IPS-20b (cell line): ENCODE measurements around the gene REM2.
"Not testable (repeated sequence)": the region's sequence is repeated elsewhere in the genome, so short reads cannot be mapped to it uniquely, and the experiment has no call there.

ENCODE experiments used
- H3K27ac ChIP-seq: one replicate; pipeline ENCODE4 v1.5.1; 2013; ENCODE audit warnings: low read length
- H3K27me3 ChIP-seq: 2 replicates; pipeline ENCODE4 v1.6.1; 2013; ENCODE audit warnings: mild to moderate bottlenecking, low read length, inconsistent platforms; ENCODE audit not compliant: insufficient read depth
- H3K36me3 ChIP-seq: 2 replicates; pipeline ENCODE4 v1.6.1; 2013; ENCODE audit warnings: low read depth, mild to moderate bottlenecking, inconsistent platforms, low read length, moderate library complexity; ENCODE audit not compliant: insufficient read depth
- H3K4me1 ChIP-seq: 2 replicates; pipeline ENCODE4 v1.6.1; 2013; ENCODE audit warnings: mild to moderate bottlenecking, control low read depth, inconsistent platforms, low read length, moderate library complexity; ENCODE audit not compliant: insufficient read depth
- H3K4me3 ChIP-seq: 2 replicates; pipeline ENCODE4 v1.5.1; 2013; ENCODE audit warnings: mild to moderate bottlenecking, low read length, inconsistent platforms
- H3K9ac ChIP-seq: 2 replicates; pipeline ENCODE4 v1.6.1; 2013; ENCODE audit warnings: low read depth, mild to moderate bottlenecking, inconsistent platforms, low read length, moderate library complexity
- H3K9me3 ChIP-seq: 2 replicates; pipeline ENCODE4 v1.6.1; 2013; ENCODE audit warnings: mild to moderate bottlenecking, low read depth, low read length, inconsistent platforms; ENCODE audit not compliant: insufficient read depth

REM2 gene

DNA sequence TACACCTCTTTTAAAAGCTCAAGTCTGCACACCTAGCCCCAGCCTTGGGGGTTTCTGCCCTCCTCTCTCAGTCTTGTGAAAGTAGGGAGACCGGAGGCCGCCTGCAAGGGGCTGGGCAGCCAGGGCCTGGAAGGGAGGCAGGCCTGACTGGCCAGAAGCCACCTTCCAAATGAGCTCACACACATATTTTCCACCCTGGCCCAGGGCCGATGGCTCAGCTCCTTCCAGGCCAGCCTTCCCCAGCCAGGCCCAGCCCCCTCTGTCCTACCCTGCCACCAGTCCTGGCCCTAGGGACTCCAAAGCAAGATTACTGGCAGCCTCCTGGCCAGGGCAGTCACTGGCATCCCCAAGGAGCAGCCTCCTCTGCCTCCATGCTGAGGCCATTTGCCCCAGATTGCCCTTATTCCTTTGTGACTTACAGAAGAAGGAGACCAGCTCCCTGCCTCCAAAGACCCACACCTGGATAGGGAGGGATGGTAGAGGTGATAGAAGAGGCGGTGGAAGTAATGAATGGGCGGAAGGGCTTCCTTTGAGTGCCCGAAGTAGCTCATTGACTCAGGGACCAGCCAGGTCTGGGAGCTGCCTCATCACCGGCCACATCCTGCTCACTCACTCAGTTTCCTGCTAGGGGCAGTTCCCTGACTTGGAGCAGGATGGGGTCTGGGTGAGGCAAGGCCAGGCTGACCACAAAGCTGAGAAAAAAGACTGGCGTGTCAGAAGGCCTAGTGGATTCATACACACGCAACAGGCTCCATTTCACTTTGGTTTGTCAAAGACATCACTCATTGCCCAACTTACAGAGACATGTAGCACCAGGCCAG lies 31.9 kb upstream of the REM2 start:
- no peak overlapping the region for H3K4me3 ChIP-seq
- no peaks in the 10 kb centered on the region for H3K27me3 ChIP-seq
- no peaks in the 10 kb centered on the region for H3K9me3 ChIP-seq
- H3K36me3 ChIP-seq = 0 out of 2 replicates have a peak, but pooled peaks cover 4% of the 10 kb centered on the region
- H3K9ac ChIP-seq = no peak overlapping the region
- no peak overlapping the region for H3K27ac ChIP-seq
- peaks cover 15% of the 10 kb centered on the region; the same call in 1 of the 2 replicates for H3K4me1 ChIP-seq

GRCh38 chr14:22852178-22852577 lies 30.8 kb upstream of the REM2 start:
- not testable (repeated sequence) for H3K27me3 ChIP-seq, H3K27ac ChIP-seq, H3K4me3 ChIP-seq, H3K36me3 ChIP-seq, H3K9ac ChIP-seq, H3K9me3 ChIP-seq
- peaks cover 15% of the 10 kb centered on the region; the same call in 1 of the 2 replicates for H3K4me1 ChIP-seq

DNA sequence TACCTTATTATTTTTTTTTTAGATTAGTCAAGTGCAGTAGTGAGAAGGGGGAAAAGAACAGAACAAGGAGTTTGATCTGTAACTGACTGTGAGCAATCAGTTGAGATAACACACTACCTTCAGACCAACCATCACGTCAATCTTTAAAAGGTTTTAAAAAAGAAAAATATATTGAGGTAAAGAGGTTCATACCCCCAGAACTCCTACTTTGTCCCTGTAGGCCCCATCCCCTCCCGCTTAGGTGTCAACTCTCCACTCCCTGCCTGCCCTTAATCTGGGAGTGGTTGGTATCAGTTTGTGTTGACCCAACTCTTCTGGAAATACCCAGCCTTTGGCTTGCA lies 30.5 kb upstream of the REM2 start:
- Histone ChIP-seq H3K27ac (no peak overlapping the region), H3K4me3 (no peak overlapping the region), H3K4me1 (peaks cover 15% of the 10 kb centered on the region; the same call in 1 of the 2 replicates)

GRCh38 chr14:22852940-22853767 lies 29.9 kb upstream of the REM2 start:
- Histone ChIP-seq H3K27ac (no peak overlapping the region), H3K4me1 (peaks cover 10% of the 10 kb centered on the region; the same call in 1 of the 2 replicates), H3K9ac (peak overlapping the region; percentile 74; the same call in 1 of the 2 replicates), H3K36me3 (no peaks in the 10 kb centered on the region), H3K27me3 (no peaks in the 10 kb centered on the region), H3K9me3 (no peaks in the 10 kb centered on the region), H3K4me3 (peak overlapping the region; percentile 65)

More for the DNA sequence above, 30.5 kb upstream of the REM2 start:
- H3K27me3 ChIP-seq = no peaks in the 10 kb centered on the region
- no peaks in the 10 kb centered on the region for H3K9me3 ChIP-seq
- H3K36me3 ChIP-seq = no peaks in the 10 kb centered on the region
- peak overlapping the region; percentile 74; the same call in 1 of the 2 replicates for H3K9ac ChIP-seq

- H3K27ac ChIP-seq, H3K27me3 ChIP-seq, H3K4me1 ChIP-seq, H3K9me3 ChIP-seq, H3K9ac ChIP-seq, H3K4me3 ChIP-seq, H3K36me3 ChIP-seq: not testable (repeated sequence)
Observed at GRCh38 chr14:22854296-22854695, 28.7 kb upstream of the REM2 start.

GRCh38 chr14:22854963-22855724 lies 27.9 kb upstream of the REM2 start:
- no peak overlapping the region for H3K27ac ChIP-seq
- H3K9ac ChIP-seq = no peak overlapping the region
- no peaks in the 10 kb centered on the region for H3K4me1 ChIP-seq
- no peak overlapping the region for H3K4me3 ChIP-seq
- H3K27me3 ChIP-seq = no peaks in the 10 kb centered on the region
- H3K36me3 ChIP-seq = no peaks in the 10 kb centered on the region
- H3K9me3 ChIP-seq = no peaks in the 10 kb centered on the region

DNA sequence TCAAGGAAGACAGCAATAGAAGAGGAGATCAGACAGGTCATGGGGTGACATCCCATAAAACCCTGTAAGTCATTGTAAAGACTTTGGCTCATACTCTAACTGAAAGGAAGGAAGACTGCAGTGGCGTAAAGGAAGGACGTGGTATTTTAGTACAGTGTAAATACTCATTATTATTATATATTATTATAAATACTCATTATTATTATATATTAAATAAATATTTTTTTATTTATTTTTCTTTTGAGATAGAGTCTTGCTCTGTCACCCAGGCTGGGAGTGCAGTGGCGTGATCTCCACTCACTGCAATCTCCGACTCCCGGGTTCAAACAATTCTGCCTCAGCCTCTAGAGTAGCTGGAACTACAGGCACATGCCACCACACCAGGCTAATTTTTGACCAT lies 26.6 kb upstream of the REM2 start:
- Histone ChIP-seq H3K27ac (no peak overlapping the region), H3K9ac (no peak overlapping the region), H3K9me3 (no peaks in the 10 kb centered on the region), H3K4me1 (no peaks in the 10 kb centered on the region), H3K27me3 (no peaks in the 10 kb centered on the region), H3K4me3 (no peak overlapping the region), H3K36me3 (no peaks in the 10 kb centered on the region)

DNA sequence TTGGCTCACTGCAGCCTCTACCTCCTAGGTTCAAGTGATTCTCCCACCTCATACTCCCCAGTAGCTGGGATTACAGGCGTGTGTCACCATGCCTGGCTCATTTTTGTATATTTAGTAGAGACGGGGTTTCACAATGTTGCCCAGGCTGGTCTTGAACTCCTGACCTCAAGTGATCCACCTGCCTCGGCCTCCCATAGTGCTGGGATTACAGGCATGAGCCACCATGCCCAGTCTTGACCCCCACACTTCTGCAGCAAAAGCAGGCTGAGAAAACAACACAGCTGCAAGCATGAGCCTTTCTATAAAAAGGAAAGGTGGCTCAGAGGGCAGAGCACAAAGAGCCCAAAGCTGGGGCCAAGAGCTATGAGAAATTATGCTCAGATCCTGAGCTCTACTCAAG lies 22.6 kb upstream of the REM2 start:
- not testable (repeated sequence) for H3K9me3 ChIP-seq, H3K9ac ChIP-seq, H3K4me3 ChIP-seq, H3K27ac ChIP-seq, H3K27me3 ChIP-seq, H3K4me1 ChIP-seq, H3K36me3 ChIP-seq

DNA sequence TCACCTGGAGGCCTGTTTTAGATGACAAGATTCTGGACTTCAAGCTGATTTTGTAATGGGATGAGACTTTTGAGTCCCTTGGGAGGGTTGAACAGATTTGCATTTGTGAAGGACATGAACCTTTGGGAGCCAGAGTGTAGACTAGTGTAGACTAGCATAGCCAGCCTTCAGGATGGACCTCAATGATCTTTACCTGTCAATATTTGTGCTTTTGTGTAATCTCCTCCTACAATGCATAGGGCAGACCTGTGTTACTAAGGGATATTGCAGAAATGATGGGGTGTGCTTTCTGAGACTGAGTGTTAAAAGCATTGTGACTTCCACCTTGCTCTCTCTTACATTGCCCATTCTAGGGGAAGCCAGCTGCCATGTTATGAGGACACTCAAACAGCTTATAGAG lies 21.4 kb upstream of the REM2 start:
- Histone ChIP-seq H3K27me3 (no peaks in the 10 kb centered on the region), H3K4me1 (no peaks in the 10 kb centered on the region), H3K9me3 (no peaks in the 10 kb centered on the region), H3K27ac (no peak overlapping the region), H3K36me3 (no peaks in the 10 kb centered on the region), H3K4me3 (no peak overlapping the region), H3K9ac (no peak overlapping the region)

- Histone ChIP-seq H3K36me3 (no peaks in the 10 kb centered on the region), H3K9me3 (no peaks in the 10 kb centered on the region), H3K4me1 (no peaks in the 10 kb centered on the region), H3K9ac (no peak overlapping the region), H3K27ac (no peak overlapping the region), H3K27me3 (no peaks in the 10 kb centered on the region), H3K4me3 (no peak overlapping the region)
Observed at GRCh38 chr14:22864979-22865378, 18.0 kb upstream of the REM2 start.

- Histone ChIP-seq H3K36me3 (no peaks in the 10 kb centered on the region), H3K4me1 (peaks cover 4% of the 10 kb centered on the region), H3K4me3 (no peak overlapping the region), H3K27ac (no peak overlapping the region), H3K9me3 (no peaks in the 10 kb centered on the region), H3K9ac (no peak overlapping the region), H3K27me3 (no peaks in the 10 kb centered on the region)
Observed at GRCh38 chr14:22865424-22866405, 17.3 kb upstream of the REM2 start.
